Effector memory CD8-positive, alpha-beta T cell (primary cell): ENCODE results near the gene NDFIP1.

Experiments used
- ATAC-seq: fragments of 150-1000 bp; cut with Tn5 transposase; replicated peaks from 2 replicates; pipeline ENCODE4 v1.10.0; 2021; ENCODE audit warnings: mild to moderate bottlenecking, moderate library complexity
- DNase-seq, 3 experiments: peaks; one replicate each; pipeline ENCODE4 v3.0.0; 2021
- H3K27ac Mint-ChIP-seq, 2 donors: one replicate each; pipeline ENCODE4 v1.8.0; 2022; ENCODE audit warnings: mild to moderate bottlenecking in 2 of 2, mixed read lengths in 2 of 2, moderate library complexity in 2 of 2
- H3K27me3 Mint-ChIP-seq, 2 donors: one replicate each; pipeline ENCODE4 v1.8.0; 2022; ENCODE audit warnings: mixed read lengths in 2 of 2
- H3K36me3 Mint-ChIP-seq: one replicate; pipeline ENCODE4 v1.8.0; 2022; ENCODE audit warnings: mild to moderate bottlenecking, moderate library complexity, mixed read lengths; ENCODE audit not compliant: insufficient read depth
- H3K4me1 Mint-ChIP-seq, 2 donors: one replicate each; pipeline ENCODE4 v1.8.0; 2022; ENCODE audit warnings: low read depth in 2 of 2, mixed read lengths in 2 of 2
- H3K4me3 Mint-ChIP-seq, 2 donors: one replicate each; pipeline ENCODE4 v1.8.0; 2022; ENCODE audit warnings: mild to moderate bottlenecking in 2 of 2, mixed read lengths in 2 of 2, moderate library complexity in 2 of 2
- H3K9me3 Mint-ChIP-seq, 2 donors: one replicate each; pipeline ENCODE4 v1.8.0; 2022; ENCODE audit warnings: mixed read lengths in 2 of 2
- total RNA-seq, 9 experiments: gene quantifications; one replicate each; lab custom pipeline; 2026; lab: John Stamatoyannopoulos, UW

Gene NDFIP1, protein sequence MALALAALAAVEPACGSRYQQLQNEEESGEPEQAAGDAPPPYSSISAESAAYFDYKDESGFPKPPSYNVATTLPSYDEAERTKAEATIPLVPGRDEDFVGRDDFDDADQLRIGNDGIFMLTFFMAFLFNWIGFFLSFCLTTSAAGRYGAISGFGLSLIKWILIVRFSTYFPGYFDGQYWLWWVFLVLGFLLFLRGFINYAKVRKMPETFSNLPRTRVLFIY
- total RNA-seq, result 59.4 to 275 (median 148) reads per million in 9 experiments

GRCh38 chr5:142108432-142109330 lies at the start of gene NDFIP1:
TSS of gene NDFIP1 (plus strand) at chr5:142108779. CDS start at chr5:142108975, 196 bp downstream.
- Mint-ChIP-seq H3K4me3 (peak within 1 kb of the TSS; percentile 93 to 98), H3K27me3 (no peaks in the 10 kb centered on the region), H3K9me3 (no peaks in the 10 kb centered on the region), H3K36me3 (peaks cover 27% of the 10 kb centered on the region), H3K27ac (peak within 1 kb of the TSS; percentile 93 to 98), H3K4me1 (peaks cover 36 to 49% of the 10 kb centered on the region in 2 donors)
- peak; percentile 78 to 84 (median 82) for DNase-seq
- ATAC-seq, result peak; percentile 89

- no peaks in the 10 kb centered on the region for H3K36me3 Mint-ChIP-seq
- DNase-seq (no peak), ATAC-seq (no peak)
- peaks cover 12% of the 10 kb centered on the region in 2 donors for H3K4me1 Mint-ChIP-seq
- H3K27me3 Mint-ChIP-seq, result no peaks in the 10 kb centered on the region
- H3K4me3 Mint-ChIP-seq, result no peak overlapping the region
- H3K27ac Mint-ChIP-seq, result no peak overlapping the region
- no peaks in the 10 kb centered on the region for H3K9me3 Mint-ChIP-seq
Measured at GRCh38 chr5:142059304-142059940, 49.2 kb upstream of the NDFIP1 start.

DNA sequence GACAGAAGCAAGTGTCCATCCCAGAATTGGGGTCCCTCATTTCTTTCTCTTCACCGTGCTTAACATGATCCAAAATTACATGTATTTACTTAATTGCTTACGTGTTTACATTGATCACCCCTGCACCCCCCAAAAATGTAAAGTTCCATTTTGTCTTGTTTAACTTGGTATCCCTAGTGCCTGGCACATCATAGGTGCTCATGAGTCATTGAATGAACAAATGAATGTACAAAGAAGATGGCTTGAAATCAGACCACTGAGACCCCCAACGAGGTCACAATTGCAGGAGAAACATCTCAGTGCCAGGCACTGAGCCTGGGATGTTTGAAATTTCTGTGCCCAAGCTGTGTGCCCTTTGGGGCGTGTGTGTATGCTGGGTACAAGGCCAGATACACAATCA lies 45.2 kb upstream of the NDFIP1 start:
- no peaks in the 10 kb centered on the region for H3K36me3 Mint-ChIP-seq
- H3K4me1 Mint-ChIP-seq, result peaks cover 10 to 12% of the 10 kb centered on the region in 2 donors
- ATAC-seq (peak; percentile 7), DNase-seq (no peak)
- no peaks in the 10 kb centered on the region for H3K27me3 Mint-ChIP-seq
- no peaks in the 10 kb centered on the region for H3K9me3 Mint-ChIP-seq
- peak overlapping the region in 1 of 2 donors; percentile 67 for H3K27ac Mint-ChIP-seq
- peak overlapping the region; percentile 61 to 67 for H3K4me3 Mint-ChIP-seq

DNA sequence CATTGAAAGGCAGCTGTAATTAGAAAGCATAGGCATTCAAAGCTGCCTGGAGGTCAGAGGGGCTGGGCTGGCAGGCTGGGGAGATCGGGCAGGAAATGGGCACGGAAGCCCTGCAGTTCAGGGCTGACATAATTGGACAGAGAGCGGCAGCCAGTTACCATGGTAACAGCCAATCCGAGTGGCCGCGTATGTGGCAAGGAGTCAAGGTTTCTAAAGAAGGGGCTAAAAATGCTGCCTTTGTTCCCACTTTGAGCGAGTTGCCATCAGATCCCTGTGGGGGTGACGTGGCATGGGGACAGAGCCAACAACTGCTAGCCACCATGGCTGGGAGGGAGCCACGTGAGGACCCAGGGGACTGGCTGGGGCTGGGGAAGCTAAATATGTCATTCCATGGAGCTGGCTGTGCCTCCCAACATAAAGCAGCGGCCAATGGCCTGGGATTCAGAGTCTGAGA lies 44.7 kb upstream of the NDFIP1 start:
- peak overlapping the region in 1 of 2 donors; percentile 67 for H3K27ac Mint-ChIP-seq
- no peaks in the 10 kb centered on the region for H3K27me3 Mint-ChIP-seq
- no peaks in the 10 kb centered on the region for H3K36me3 Mint-ChIP-seq
- peak in 2 of 3 experiments; percentile 16 to 20 for DNase-seq
- peaks cover 10 to 12% of the 10 kb centered on the region in 2 donors for H3K4me1 Mint-ChIP-seq
- peak overlapping the region; percentile 61 to 67 for H3K4me3 Mint-ChIP-seq
- H3K9me3 Mint-ChIP-seq, result no peaks in the 10 kb centered on the region
- ATAC-seq, result peak; percentile 84

GRCh38 chr5:142065273-142065672 lies 43.3 kb upstream of the NDFIP1 start:
- DNase-seq (no peak), ATAC-seq (no peak)
- H3K9me3 Mint-ChIP-seq, result no peaks in the 10 kb centered on the region
- H3K4me3 Mint-ChIP-seq, result no peak overlapping the region
- peaks cover 10 to 12% of the 10 kb centered on the region in 2 donors for H3K4me1 Mint-ChIP-seq
- H3K27me3 Mint-ChIP-seq, result peaks cover 0 to 6% of the 10 kb centered on the region in 2 donors
- H3K36me3 Mint-ChIP-seq, result no peaks in the 10 kb centered on the region
- H3K27ac Mint-ChIP-seq, result no peak overlapping the region

DNA sequence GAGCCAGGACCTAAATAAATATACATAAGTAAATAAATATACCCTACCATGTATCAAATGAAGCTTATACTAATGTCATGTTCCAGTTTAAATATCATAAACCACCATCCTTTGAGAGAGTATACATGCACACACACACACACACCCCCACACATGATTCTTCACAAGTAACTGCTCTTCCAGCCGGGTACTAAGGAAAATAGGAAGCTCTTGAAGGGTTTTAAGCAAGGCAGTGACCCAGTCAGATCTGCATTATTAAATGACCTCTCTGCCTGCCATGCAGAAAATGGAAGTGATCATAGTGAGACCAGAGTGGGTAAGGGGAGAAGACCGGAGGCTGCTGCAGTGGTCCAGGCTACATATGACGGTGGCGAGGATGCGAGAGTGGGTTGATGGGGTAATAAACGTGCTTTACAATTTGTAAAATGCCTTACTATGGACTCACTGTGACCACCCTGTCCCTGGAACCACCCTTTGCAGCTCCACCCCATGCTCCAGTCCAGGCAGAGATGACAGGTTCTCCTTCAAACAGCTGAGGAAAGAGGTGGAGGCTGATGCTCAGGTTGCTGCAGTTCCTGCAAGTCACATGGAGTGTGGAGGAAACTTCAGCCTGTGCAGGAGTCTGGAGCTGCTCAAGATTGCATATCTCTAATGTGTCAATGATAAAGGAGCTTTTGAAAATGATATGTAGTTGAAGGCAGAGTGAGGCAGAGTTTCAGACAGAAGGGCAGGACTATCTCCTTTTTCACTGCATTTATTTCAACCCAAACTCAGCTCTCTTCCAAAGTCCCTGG lies 38.8 kb upstream of the NDFIP1 start:
- H3K27me3 Mint-ChIP-seq, result peaks cover 4 to 6% of the 10 kb centered on the region in 2 donors
- H3K4me3 Mint-ChIP-seq, result no peak overlapping the region
- H3K4me1 Mint-ChIP-seq, result no peaks in the 10 kb centered on the region
- no peaks in the 10 kb centered on the region for H3K36me3 Mint-ChIP-seq
- no peaks in the 10 kb centered on the region for H3K9me3 Mint-ChIP-seq
- ATAC-seq (no peak), DNase-seq (no peak)
- no peak overlapping the region for H3K27ac Mint-ChIP-seq

- Mint-ChIP-seq H3K4me1 (no peaks in the 10 kb centered on the region), H3K4me3 (no peak overlapping the region), H3K36me3 (no peaks in the 10 kb centered on the region), H3K27ac (no peak overlapping the region), H3K9me3 (no peaks in the 10 kb centered on the region), H3K27me3 (peaks cover 4 to 6% of the 10 kb centered on the region in 2 donors)
- ATAC-seq, result no peak
- DNase-seq, result no peak
Measured at GRCh38 chr5:142070734-142071133, 37.8 kb upstream of the NDFIP1 start.

- H3K27me3 Mint-ChIP-seq, result peaks cover 4 to 6% of the 10 kb centered on the region in 2 donors
- no peak overlapping the region for H3K27ac Mint-ChIP-seq
- H3K36me3 Mint-ChIP-seq, result no peaks in the 10 kb centered on the region
- DNase-seq (no peak), ATAC-seq (no peak)
- H3K4me3 Mint-ChIP-seq, result no peak overlapping the region
- no peaks in the 10 kb centered on the region for H3K9me3 Mint-ChIP-seq
- no peaks in the 10 kb centered on the region for H3K4me1 Mint-ChIP-seq
Measured at GRCh38 chr5:142072488-142072887, 36.1 kb upstream of the NDFIP1 start.

- Mint-ChIP-seq H3K27me3 (peaks cover 4 to 6% of the 10 kb centered on the region in 2 donors), H3K4me3 (no peak overlapping the region), H3K36me3 (no peaks in the 10 kb centered on the region), H3K4me1 (no peaks in the 10 kb centered on the region), H3K9me3 (no peaks in the 10 kb centered on the region), H3K27ac (no peak overlapping the region)
- ATAC-seq, result no peak
- DNase-seq, result no peak
Measured at GRCh38 chr5:142073362-142073988, 35.1 kb upstream of the NDFIP1 start.

GRCh38 chr5:142074006-142074405 lies 34.6 kb upstream of the NDFIP1 start:
- Mint-ChIP-seq H3K4me3 (no peak overlapping the region), H3K9me3 (no peaks in the 10 kb centered on the region), H3K27me3 (peaks cover 4 to 6% of the 10 kb centered on the region in 2 donors), H3K27ac (no peak overlapping the region), H3K4me1 (no peaks in the 10 kb centered on the region), H3K36me3 (no peaks in the 10 kb centered on the region)
- ATAC-seq (no peak), DNase-seq (no peak)

- no peak for DNase-seq
- H3K36me3 Mint-ChIP-seq, result no peaks in the 10 kb centered on the region
- no peak for ATAC-seq
- H3K27me3 Mint-ChIP-seq, result no peaks in the 10 kb centered on the region
- peaks cover 0 to 1% of the 10 kb centered on the region in 2 donors for H3K4me1 Mint-ChIP-seq
- H3K27ac Mint-ChIP-seq, result no peak overlapping the region
- no peaks in the 10 kb centered on the region for H3K9me3 Mint-ChIP-seq
- H3K4me3 Mint-ChIP-seq, result no peak overlapping the region
Measured at GRCh38 chr5:142078221-142078620, 30.4 kb upstream of the NDFIP1 start.

DNA sequence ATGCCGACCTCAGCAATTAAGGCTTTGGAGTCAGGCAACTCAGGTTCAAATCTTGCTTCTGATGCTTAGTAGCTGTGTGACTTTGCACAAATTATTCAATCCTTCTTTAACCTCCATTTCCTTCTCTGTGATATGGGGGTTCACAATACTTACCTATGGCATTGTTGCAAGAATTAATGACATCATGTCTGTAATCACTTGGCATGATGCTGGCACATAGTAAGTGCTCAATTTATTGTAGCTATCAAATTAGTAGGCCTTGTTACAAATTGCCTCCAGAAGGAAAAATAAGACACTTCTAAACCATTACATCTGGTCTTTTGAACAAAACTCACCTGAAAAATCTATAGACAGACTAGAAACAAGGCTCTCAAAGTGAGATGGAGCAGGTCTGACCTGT lies 29.9 kb upstream of the NDFIP1 start:
- no peak overlapping the region for H3K27ac Mint-ChIP-seq
- H3K4me1 Mint-ChIP-seq, result peaks cover 0 to 1% of the 10 kb centered on the region in 2 donors
- H3K36me3 Mint-ChIP-seq, result no peaks in the 10 kb centered on the region
- no peak overlapping the region for H3K4me3 Mint-ChIP-seq
- ATAC-seq (no peak), DNase-seq (no peak)
- no peaks in the 10 kb centered on the region for H3K9me3 Mint-ChIP-seq
- no peaks in the 10 kb centered on the region for H3K27me3 Mint-ChIP-seq
